CD4-positive, alpha-beta T cell treated with Interleukin-6 at 100 ng/mL for 8 hours (primary cell): Measurements from ENCODE around the gene ALCAM.

ENCODE experiments used
- DNase-seq: peaks from one replicate; pipeline ENCODE4 v3.0.0-alpha.2; 2020; ENCODE audit warnings: mixed read lengths, low spot score

Gene ALCAM

GRCh38 chr3:105429034-105429762 lies 62.5 kb downstream of the ALCAM start:
- DNase-seq = no peak

GRCh38 chr3:105430455-105430854 lies 63.7 kb downstream of the ALCAM start:
- DNase-seq = no peak

GRCh38 chr3:105431200-105431599 lies 64.5 kb downstream of the ALCAM start:
- DNase-seq = no peak

GRCh38 chr3:105435277-105435676 lies 68.6 kb downstream of the ALCAM start:
- no peak for DNase-seq

GRCh38 chr3:105436687-105437086 lies 70.0 kb downstream of the ALCAM start:
- no peak for DNase-seq

GRCh38 chr3:105440113-105440512 lies 73.4 kb downstream of the ALCAM start:
- DNase-seq = no peak

- no peak for DNase-seq
Measured at GRCh38 chr3:105444725-105445124, 78.0 kb downstream of the ALCAM start.

- DNase-seq = no peak
Measured at GRCh38 chr3:105448338-105448982, 81.8 kb downstream of the ALCAM start.

GRCh38 chr3:105449414-105449813 lies 82.7 kb downstream of the ALCAM start:
- no peak for DNase-seq

GRCh38 chr3:105456017-105456416 lies 89.3 kb downstream of the ALCAM start:
- no peak for DNase-seq

- DNase-seq = no peak
Measured at GRCh38 chr3:105458518-105459215, 92.0 kb downstream of the ALCAM start.

GRCh38 chr3:105459566-105460290 lies 93.0 kb downstream of the ALCAM start:
- no peak for DNase-seq

GRCh38 chr3:105463620-105464019 lies 96.9 kb downstream of the ALCAM start:
- no peak for DNase-seq

GRCh38 chr3:105465251-105465853 lies 98.6 kb downstream of the ALCAM start:
- DNase-seq = no peak

GRCh38 chr3:105466072-105466471 lies 99.4 kb downstream of the ALCAM start:
- no peak for DNase-seq

GRCh38 chr3:105466495-105467404 lies 100.0 kb downstream of the ALCAM start:
- DNase-seq = no peak

GRCh38 chr3:105470851-105471250 lies 104.1 kb downstream of the ALCAM start:
- DNase-seq = no peak

GRCh38 chr3:105473521-105474223 lies 107.0 kb downstream of the ALCAM start:
- DNase-seq = no peak

- no peak for DNase-seq
Measured at GRCh38 chr3:105480768-105481167, 114.1 kb downstream of the ALCAM start.

GRCh38 chr3:105483476-105483875 lies 116.8 kb downstream of the ALCAM start:
- DNase-seq = no peak
